WTC11 (cell line): ENCODE measurements around the gene DRD1.

Experiments
- ATF3 ChIP-seq: sonication (generic); formaldehyde crosslinking; conservative IDR thresholded peaks from 2 replicates; pipeline ENCODE4 v1.8.1; 2022; ENCODE audit warnings: mild to moderate bottlenecking, missing genetic modification reagents
- CTCF ChIP-seq: fragments of 200-600 bp; IDR thresholded peaks from 2 replicates; pipeline ENCODE4 v1.8.0; 2022; ENCODE audit warnings: antibody characterized with exemption
- E2F1 ChIP-seq: sonication (generic); formaldehyde crosslinking; IDR thresholded peaks from 2 replicates; pipeline ENCODE4 v1.8.0; 2022; ENCODE audit warnings: mild to moderate bottlenecking, missing genetic modification reagents
- ELF4 ChIP-seq: sonication (generic); formaldehyde crosslinking; IDR thresholded peaks from 2 replicates; pipeline ENCODE4 v1.8.1; 2022; ENCODE audit warnings: low read depth, mild to moderate bottlenecking, moderate library complexity, missing genetic modification reagents
- ETV6 ChIP-seq: sonication (generic); formaldehyde crosslinking; IDR thresholded peaks from 2 replicates; pipeline ENCODE4 v1.8.1; 2022; ENCODE audit warnings: mild to moderate bottlenecking, missing genetic modification reagents
- FOXJ3 ChIP-seq: sonication (generic); formaldehyde crosslinking; IDR thresholded peaks from 2 replicates; pipeline ENCODE4 v1.9.0; 2021; ENCODE audit warnings: missing genetic modification reagents, mild to moderate bottlenecking, borderline replicate concordance
- MYBL2 ChIP-seq: sonication (generic); formaldehyde crosslinking; IDR thresholded peaks from 2 replicates; pipeline ENCODE4 v1.8.1; 2023; ENCODE audit warnings: mild to moderate bottlenecking, moderate library complexity, missing genetic modification reagents
- TP53 ChIP-seq: sonication (generic); formaldehyde crosslinking; IDR thresholded peaks from 2 replicates; pipeline ENCODE4 v1.8.1; 2023; ENCODE audit warnings: mild to moderate bottlenecking, missing genetic modification reagents
- TF ChIP-seq, protein P1 (sequence below): sonication (generic); formaldehyde crosslinking; IDR thresholded peaks from 2 replicates; pipeline ENCODE4 v1.8.0; 2022; ENCODE audit warnings: mild to moderate bottlenecking, missing genetic modification reagents

- TF ChIP-seq CTCF = no peak
- TF ChIP-seq, protein P1, sequence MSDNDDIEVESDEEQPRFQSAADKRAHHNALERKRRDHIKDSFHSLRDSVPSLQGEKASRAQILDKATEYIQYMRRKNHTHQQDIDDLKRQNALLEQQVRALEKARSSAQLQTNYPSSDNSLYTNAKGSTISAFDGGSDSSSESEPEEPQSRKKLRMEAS (CRISPR knock-in tag) = no peak
- no peak for TF ChIP-seq ETV6
- no peak for TF ChIP-seq E2F1 (CRISPR knock-in tag)
- TF ChIP-seq TP53 (CRISPR knock-in tag) = no peak
- no peak for TF ChIP-seq MYBL2 (CRISPR knock-in tag)
- TF ChIP-seq FOXJ3 (CRISPR knock-in tag) = no peak
- TF ChIP-seq ELF4 (CRISPR knock-in tag) = no peak
- no peak for TF ChIP-seq ATF3 (CRISPR knock-in tag)
Measured at GRCh38 chr5:175465282-175465681, 21.3 kb upstream of the DRD1 start.
